Astrocyte of the cerebellum (primary cell): ENCODE data around the gene ADAT3.

Experiments used
- DNase-seq: peaks from one replicate; pipeline ENCODE4 v3.0.0-alpha.2; 2011; ENCODE audit warnings: low read depth
- H3K4me3 ChIP-seq: 2 replicates; pipeline ENCODE4 v1.5.1; 2011; ENCODE audit warnings: mild to moderate bottlenecking, low read depth, low read length, moderate library complexity
- CTCF ChIP-seq: IDR thresholded peaks from 2 replicates; pipeline ENCODE4 v1.5.1; 2012; ENCODE audit warnings: low read length, low read depth, moderate library complexity, mild to moderate bottlenecking; ENCODE audit errors: missing control alignments
- in situ Hi-C: cut with HindIII; loops from 2 replicates; pipeline ENCODE4 v1.10.0; 2017; ENCODE audit warnings: low sequenced_read_pairs

The ADAT3 gene

DNA sequence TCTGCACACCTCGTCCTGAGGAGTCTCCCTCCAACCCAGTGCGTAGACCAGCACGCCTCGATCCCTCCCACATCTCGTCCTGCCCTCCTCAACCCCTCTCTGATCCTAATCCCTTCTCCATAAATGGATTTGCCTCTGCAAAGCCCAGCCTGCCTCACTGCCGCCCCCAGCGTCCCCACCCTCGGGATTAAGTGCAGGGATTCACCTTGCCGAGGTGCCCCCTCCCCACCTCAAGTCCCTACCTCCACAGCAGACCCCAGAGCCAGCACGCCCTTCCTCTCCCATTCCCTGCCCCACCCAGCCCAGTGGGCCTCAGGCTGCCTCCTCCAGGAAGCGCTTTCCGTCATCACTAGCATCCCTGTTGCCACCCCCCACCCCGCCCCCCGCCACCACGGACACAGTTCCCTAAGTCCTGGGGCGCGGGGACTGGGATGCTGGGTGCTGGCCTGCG, 45.8 kb upstream of the ADAT3 start:
- TF ChIP-seq CTCF = no peak
- in situ Hi-C loops = no loop called here
- no peak overlapping the region for H3K4me3 ChIP-seq
- no peak for DNase-seq

GRCh38 chr19:1860042-1860775, 45.0 kb upstream of the ADAT3 start:
- in situ Hi-C loops = no loop called here
- H3K4me3 ChIP-seq = peak overlapping the region; percentile 83
- DNase-seq = peak; percentile 54
- TF ChIP-seq CTCF = no peak

GRCh38 chr19:1860821-1861598, 44.2 kb upstream of the ADAT3 start:
- in situ Hi-C loops = no loop called here
- H3K4me3 ChIP-seq = peak overlapping the region; percentile 83
- TF ChIP-seq CTCF = no peak
- DNase-seq = no peak

GRCh38 chr19:1861599-1862031, 43.6 kb upstream of the ADAT3 start:
- no peak for DNase-seq
- TF ChIP-seq CTCF = no peak
- in situ Hi-C loops = no loop called here
- peak overlapping the region; percentile 83 for H3K4me3 ChIP-seq

GRCh38 chr19:1862068-1862423, 43.2 kb upstream of the ADAT3 start:
- DNase-seq = no peak
- H3K4me3 ChIP-seq = peak overlapping the region; percentile 83
- TF ChIP-seq CTCF = no peak
- in situ Hi-C loops = no loop called here

GRCh38 chr19:1862424-1863327, 42.5 kb upstream of the ADAT3 start:
- no peak for TF ChIP-seq CTCF
- in situ Hi-C loops = no loop called here
- DNase-seq = no peak

More at GRCh38 chr19:1862424-1863327, 42.5 kb upstream of the ADAT3 start:
- peak overlapping the region; percentile 83 for H3K4me3 ChIP-seq
